WTC11 (cell line): ENCODE measurements around the gene FAM227B.

ENCODE experiments used
- CBFB ChIP-seq: sonication (generic); formaldehyde crosslinking; IDR thresholded peaks from 2 replicates; pipeline ENCODE4 v1.8.1; 2022; ENCODE audit warnings: mild to moderate bottlenecking, low read depth, missing genetic modification reagents
- ESRRA ChIP-seq: sonication (generic); formaldehyde crosslinking; IDR thresholded peaks from 2 replicates; pipeline ENCODE4 v1.8.1; 2022; ENCODE audit warnings: mild to moderate bottlenecking, missing genetic modification reagents, borderline replicate concordance
- NR2C2 ChIP-seq: sonication (generic); formaldehyde crosslinking; IDR thresholded peaks from 2 replicates; pipeline ENCODE4 v1.8.0; 2022; ENCODE audit warnings: mild to moderate bottlenecking, missing genetic modification reagents
- TCF7 ChIP-seq: sonication (generic); formaldehyde crosslinking; IDR thresholded peaks from 2 replicates; pipeline ENCODE4 v1.8.0; 2022; ENCODE audit warnings: mild to moderate bottlenecking, low read depth, missing genetic modification reagents, moderate library complexity
- ZNF121 ChIP-seq: sonication (generic); formaldehyde crosslinking; IDR thresholded peaks from 2 replicates; pipeline ENCODE4 v1.8.0; 2023; ENCODE audit warnings: missing genetic modification reagents
- TF ChIP-seq, protein P1 (sequence below): sonication (generic); formaldehyde crosslinking; conservative IDR thresholded peaks from 2 replicates; pipeline ENCODE4 v1.8.1; 2023; ENCODE audit warnings: mild to moderate bottlenecking, low read depth, missing genetic modification reagents, moderate library complexity
- TF ChIP-seq, protein P2 (sequence below): fragments of 200-600 bp; IDR thresholded peaks from 2 replicates; pipeline ENCODE4 v1.8.0; 2022; ENCODE audit warnings: antibody characterized with exemption
- TF ChIP-seq, protein P3 (sequence below): sonication (generic); formaldehyde crosslinking; IDR thresholded peaks from 2 replicates; pipeline ENCODE4 v1.8.1; 2023; ENCODE audit warnings: mild to moderate bottlenecking, missing genetic modification reagents, moderate library complexity
- TF ChIP-seq, protein P4 (sequence below): sonication (generic); formaldehyde crosslinking; IDR thresholded peaks from 2 replicates; pipeline ENCODE4 v1.8.0; 2022; ENCODE audit warnings: missing genetic modification reagents
- TF ChIP-seq, protein P5 (sequence below): sonication (generic); formaldehyde crosslinking; IDR thresholded peaks from 2 replicates; pipeline ENCODE4 v1.8.1; 2023; ENCODE audit warnings: mild to moderate bottlenecking, moderate library complexity, missing genetic modification reagents

DNA sequence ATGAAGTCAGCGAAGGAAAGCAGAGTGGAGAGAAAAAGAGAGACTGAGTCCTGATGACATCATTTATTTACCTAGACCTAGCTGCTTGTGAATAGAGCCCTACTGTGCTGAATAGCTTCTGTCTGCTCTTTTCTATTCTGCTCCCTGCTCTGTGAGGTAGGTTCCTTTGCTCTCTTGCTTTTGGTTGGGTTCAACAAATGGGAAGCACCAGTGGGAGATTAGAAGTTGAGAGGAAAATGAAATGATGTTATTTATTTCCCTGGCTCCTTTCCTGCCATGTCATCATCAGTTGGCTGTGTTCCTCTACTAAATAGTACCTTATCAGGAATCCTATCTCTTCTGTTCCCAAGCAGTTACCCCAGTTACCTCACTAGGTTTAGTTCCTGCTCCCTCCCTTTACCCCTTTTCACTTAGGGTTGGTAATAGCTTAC lies 23.8 kb upstream of the FAM227B start:
- TF ChIP-seq, protein P1, sequence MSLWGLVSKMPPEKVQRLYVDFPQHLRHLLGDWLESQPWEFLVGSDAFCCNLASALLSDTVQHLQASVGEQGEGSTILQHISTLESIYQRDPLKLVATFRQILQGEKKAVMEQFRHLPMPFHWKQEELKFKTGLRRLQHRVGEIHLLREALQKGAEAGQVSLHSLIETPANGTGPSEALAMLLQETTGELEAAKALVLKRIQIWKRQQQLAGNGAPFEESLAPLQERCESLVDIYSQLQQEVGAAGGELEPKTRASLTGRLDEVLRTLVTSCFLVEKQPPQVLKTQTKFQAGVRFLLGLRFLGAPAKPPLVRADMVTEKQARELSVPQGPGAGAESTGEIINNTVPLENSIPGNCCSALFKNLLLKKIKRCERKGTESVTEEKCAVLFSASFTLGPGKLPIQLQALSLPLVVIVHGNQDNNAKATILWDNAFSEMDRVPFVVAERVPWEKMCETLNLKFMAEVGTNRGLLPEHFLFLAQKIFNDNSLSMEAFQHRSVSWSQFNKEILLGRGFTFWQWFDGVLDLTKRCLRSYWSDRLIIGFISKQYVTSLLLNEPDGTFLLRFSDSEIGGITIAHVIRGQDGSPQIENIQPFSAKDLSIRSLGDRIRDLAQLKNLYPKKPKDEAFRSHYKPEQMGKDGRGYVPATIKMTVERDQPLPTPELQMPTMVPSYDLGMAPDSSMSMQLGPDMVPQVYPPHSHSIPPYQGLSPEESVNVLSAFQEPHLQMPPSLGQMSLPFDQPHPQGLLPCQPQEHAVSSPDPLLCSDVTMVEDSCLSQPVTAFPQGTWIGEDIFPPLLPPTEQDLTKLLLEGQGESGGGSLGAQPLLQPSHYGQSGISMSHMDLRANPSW: no peak
- TF ChIP-seq, protein P2, sequence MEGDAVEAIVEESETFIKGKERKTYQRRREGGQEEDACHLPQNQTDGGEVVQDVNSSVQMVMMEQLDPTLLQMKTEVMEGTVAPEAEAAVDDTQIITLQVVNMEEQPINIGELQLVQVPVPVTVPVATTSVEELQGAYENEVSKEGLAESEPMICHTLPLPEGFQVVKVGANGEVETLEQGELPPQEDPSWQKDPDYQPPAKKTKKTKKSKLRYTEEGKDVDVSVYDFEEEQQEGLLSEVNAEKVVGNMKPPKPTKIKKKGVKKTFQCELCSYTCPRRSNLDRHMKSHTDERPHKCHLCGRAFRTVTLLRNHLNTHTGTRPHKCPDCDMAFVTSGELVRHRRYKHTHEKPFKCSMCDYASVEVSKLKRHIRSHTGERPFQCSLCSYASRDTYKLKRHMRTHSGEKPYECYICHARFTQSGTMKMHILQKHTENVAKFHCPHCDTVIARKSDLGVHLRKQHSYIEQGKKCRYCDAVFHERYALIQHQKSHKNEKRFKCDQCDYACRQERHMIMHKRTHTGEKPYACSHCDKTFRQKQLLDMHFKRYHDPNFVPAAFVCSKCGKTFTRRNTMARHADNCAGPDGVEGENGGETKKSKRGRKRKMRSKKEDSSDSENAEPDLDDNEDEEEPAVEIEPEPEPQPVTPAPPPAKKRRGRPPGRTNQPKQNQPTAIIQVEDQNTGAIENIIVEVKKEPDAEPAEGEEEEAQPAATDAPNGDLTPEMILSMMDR: no peak
- TF ChIP-seq TCF7 (CRISPR knock-in tag) (no peak), NR2C2 (CRISPR knock-in tag) (no peak), ZNF121 (CRISPR knock-in tag) (no peak), CBFB (CRISPR knock-in tag) (no peak), ESRRA (no peak)
- TF ChIP-seq, protein P3, sequence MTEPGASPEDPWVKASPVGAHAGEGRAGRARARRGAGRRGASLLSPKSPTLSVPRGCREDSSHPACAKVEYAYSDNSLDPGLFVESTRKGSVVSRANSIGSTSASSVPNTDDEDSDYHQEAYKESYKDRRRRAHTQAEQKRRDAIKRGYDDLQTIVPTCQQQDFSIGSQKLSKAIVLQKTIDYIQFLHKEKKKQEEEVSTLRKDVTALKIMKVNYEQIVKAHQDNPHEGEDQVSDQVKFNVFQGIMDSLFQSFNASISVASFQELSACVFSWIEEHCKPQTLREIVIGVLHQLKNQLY (CRISPR knock-in tag): no peak
- TF ChIP-seq, protein P4, sequence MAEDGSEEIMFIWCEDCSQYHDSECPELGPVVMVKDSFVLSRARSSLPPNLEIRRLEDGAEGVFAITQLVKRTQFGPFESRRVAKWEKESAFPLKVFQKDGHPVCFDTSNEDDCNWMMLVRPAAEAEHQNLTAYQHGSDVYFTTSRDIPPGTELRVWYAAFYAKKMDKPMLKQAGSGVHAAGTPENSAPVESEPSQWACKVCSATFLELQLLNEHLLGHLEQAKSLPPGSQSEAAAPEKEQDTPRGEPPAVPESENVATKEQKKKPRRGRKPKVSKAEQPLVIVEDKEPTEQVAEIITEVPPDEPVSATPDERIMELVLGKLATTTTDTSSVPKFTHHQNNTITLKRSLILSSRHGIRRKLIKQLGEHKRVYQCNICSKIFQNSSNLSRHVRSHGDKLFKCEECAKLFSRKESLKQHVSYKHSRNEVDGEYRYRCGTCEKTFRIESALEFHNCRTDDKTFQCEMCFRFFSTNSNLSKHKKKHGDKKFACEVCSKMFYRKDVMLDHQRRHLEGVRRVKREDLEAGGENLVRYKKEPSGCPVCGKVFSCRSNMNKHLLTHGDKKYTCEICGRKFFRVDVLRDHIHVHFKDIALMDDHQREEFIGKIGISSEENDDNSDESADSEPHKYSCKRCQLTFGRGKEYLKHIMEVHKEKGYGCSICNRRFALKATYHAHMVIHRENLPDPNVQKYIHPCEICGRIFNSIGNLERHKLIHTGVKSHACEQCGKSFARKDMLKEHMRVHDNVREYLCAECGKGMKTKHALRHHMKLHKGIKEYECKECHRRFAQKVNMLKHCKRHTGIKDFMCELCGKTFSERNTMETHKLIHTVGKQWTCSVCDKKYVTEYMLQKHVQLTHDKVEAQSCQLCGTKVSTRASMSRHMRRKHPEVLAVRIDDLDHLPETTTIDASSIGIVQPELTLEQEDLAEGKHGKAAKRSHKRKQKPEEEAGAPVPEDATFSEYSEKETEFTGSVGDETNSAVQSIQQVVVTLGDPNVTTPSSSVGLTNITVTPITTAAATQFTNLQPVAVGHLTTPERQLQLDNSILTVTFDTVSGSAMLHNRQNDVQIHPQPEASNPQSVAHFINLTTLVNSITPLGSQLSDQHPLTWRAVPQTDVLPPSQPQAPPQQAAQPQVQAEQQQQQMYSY (CRISPR knock-in tag): no peak
- TF ChIP-seq, protein P5, sequence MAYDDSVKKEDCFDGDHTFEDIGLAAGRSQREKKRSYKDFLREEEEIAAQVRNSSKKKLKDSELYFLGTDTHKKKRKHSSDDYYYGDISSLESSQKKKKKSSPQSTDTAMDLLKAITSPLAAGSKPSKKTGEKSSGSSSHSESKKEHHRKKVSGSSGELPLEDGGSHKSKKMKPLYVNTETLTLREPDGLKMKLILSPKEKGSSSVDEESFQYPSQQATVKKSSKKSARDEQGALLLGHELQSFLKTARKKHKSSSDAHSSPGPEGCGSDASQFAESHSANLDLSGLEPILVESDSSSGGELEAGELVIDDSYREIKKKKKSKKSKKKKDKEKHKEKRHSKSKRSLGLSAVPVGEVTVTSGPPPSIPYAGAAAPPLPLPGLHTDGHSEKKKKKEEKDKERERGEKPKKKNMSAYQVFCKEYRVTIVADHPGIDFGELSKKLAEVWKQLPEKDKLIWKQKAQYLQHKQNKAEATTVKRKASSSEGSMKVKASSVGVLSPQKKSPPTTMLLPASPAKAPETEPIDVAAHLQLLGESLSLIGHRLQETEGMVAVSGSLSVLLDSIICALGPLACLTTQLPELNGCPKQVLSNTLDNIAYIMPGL: no peak
